ENCODE measurements around the gene CAPN7.
A peak's percentile ranks its signal among the peaks of the same experiment; 100 is the strongest.

Gene CAPN7

GRCh38 chr3:15267502-15267901 is 61.5 kb downstream of the CAPN7 start:
- Histone ChIP-seq H3K4me1 (ENCODE audit: insufficient read depth, low read length) (peaks cover 46% of the 10 kb centered on the region), H2AFZ (ENCODE audit: low read depth, low read length) (no peak overlapping the region), H3K4me3 (ENCODE audit: low read depth in 1 of 2, low read length in 2 of 2) (no peak overlapping the region), H3K36me3 (ENCODE audit: insufficient read depth, low read length) (peaks cover 43% of the 10 kb centered on the region), H3K9ac (ENCODE audit: low read depth, low read length) (no peak overlapping the region), H4K20me1 (ENCODE audit: insufficient read depth, low read length) (peaks cover 3% of the 10 kb centered on the region; the same call in 1 of the 2 replicates), H3K4me2 (ENCODE audit: insufficient read depth, low read length) (no peak overlapping the region), H3K79me2 (ENCODE audit: insufficient read depth, low read length) (peaks cover 24% of the 10 kb centered on the region), H3K9me3 (ENCODE audit: insufficient read depth, low read length, severe bottlenecking) (no peaks in the 10 kb centered on the region), H3K27ac (ENCODE audit: low read length) (peak overlapping the region; percentile 33; the same call in 1 of the 2 replicates), H3K27me3 (ENCODE audit: insufficient read depth, low read length, poor library complexity) (no peaks in the 10 kb centered on the region)
- ATAC-seq (ENCODE audit: insufficient read depth, low read depth) = no peak
- TF ChIP-seq CTCF (IDR thresholded peaks at IDR 0.05; ENCODE audit: borderline replicate concordance, extremely low read depth, low read length, poor library complexity, severe bottlenecking) = no peak
- no peak for TF ChIP-seq EZH2 (IDR thresholded peaks at IDR 0.05; ENCODE audit: borderline replicate concordance, low read depth, low read length, severe bottlenecking)
- no peak for DNase-seq

- Histone ChIP-seq H3K79me2 (ENCODE audit: insufficient read depth, low read length) (peaks cover 24% of the 10 kb centered on the region), H3K9ac (ENCODE audit: low read depth, low read length) (no peak overlapping the region), H3K4me3 (ENCODE audit: low read depth in 1 of 2, low read length in 2 of 2) (no peak overlapping the region), H3K36me3 (ENCODE audit: insufficient read depth, low read length) (peaks cover 43% of the 10 kb centered on the region), H3K27ac (ENCODE audit: low read length) (peak overlapping the region; percentile 37), H4K20me1 (ENCODE audit: insufficient read depth, low read length) (peaks cover 3% of the 10 kb centered on the region; the same call in 1 of the 2 replicates), H2AFZ (ENCODE audit: low read depth, low read length) (no peak overlapping the region), H3K9me3 (ENCODE audit: insufficient read depth, low read length, severe bottlenecking) (no peaks in the 10 kb centered on the region), H3K4me2 (ENCODE audit: insufficient read depth, low read length) (no peak overlapping the region), H3K27me3 (ENCODE audit: insufficient read depth, low read length, poor library complexity) (no peaks in the 10 kb centered on the region), H3K4me1 (ENCODE audit: insufficient read depth, low read length) (peaks cover 52% of the 10 kb centered on the region)
- DNase-seq = peak; percentile 87
- no peak for TF ChIP-seq EZH2 (IDR thresholded peaks at IDR 0.05; ENCODE audit: borderline replicate concordance, low read depth, low read length, severe bottlenecking)
- peak; percentile 97 for TF ChIP-seq CTCF (IDR thresholded peaks at IDR 0.05; ENCODE audit: borderline replicate concordance, extremely low read depth, low read length, poor library complexity, severe bottlenecking)
- ATAC-seq (ENCODE audit: insufficient read depth, low read depth) = peak; percentile 42; the same call in 2 of the 3 replicates
Measured at GRCh38 chr3:15268033-15268631, 62.1 kb downstream of the CAPN7 start.

- H3K4me1 ChIP-seq (ENCODE audit: insufficient read depth, low read length) = peaks cover 65% of the 10 kb centered on the region
- no peak for TF ChIP-seq EZH2 (IDR thresholded peaks at IDR 0.05; ENCODE audit: borderline replicate concordance, low read depth, low read length, severe bottlenecking)
- TF ChIP-seq CTCF (IDR thresholded peaks at IDR 0.05; ENCODE audit: borderline replicate concordance, extremely low read depth, low read length, poor library complexity, severe bottlenecking) = no peak
Measured at GRCh38 chr3:15269091-15269989, 63.3 kb downstream of the CAPN7 start.

More at GRCh38 chr3:15269091-15269989, 63.3 kb downstream of the CAPN7 start:
- H3K9me3 ChIP-seq (ENCODE audit: insufficient read depth, low read length, severe bottlenecking) = no peaks in the 10 kb centered on the region
- peak overlapping the region; percentile 24 for H3K27ac ChIP-seq (ENCODE audit: low read length)
- peak; percentile 86 for DNase-seq
- no peak overlapping the region for H2AFZ ChIP-seq (ENCODE audit: low read depth, low read length)
- no peak overlapping the region for H3K4me3 ChIP-seq (ENCODE audit: low read depth in 1 of 2, low read length in 2 of 2)
- H3K9ac ChIP-seq (ENCODE audit: low read depth, low read length) = no peak overlapping the region
- H4K20me1 ChIP-seq (ENCODE audit: insufficient read depth, low read length) = peaks cover 3% of the 10 kb centered on the region; the same call in 1 of the 2 replicates
- H3K27me3 ChIP-seq (ENCODE audit: insufficient read depth, low read length, poor library complexity) = no peaks in the 10 kb centered on the region
- H3K36me3 ChIP-seq (ENCODE audit: insufficient read depth, low read length) = peaks cover 43% of the 10 kb centered on the region
- no peak overlapping the region for H3K4me2 ChIP-seq (ENCODE audit: insufficient read depth, low read length)
- ATAC-seq (ENCODE audit: insufficient read depth, low read depth) = peak; percentile 36
- peaks cover 29% of the 10 kb centered on the region for H3K79me2 ChIP-seq (ENCODE audit: insufficient read depth, low read length)

All from DND-41 (cell line).